ENCODE results near the gene TMEM204. TPM values are rescaled to one million over a fixed set of nuclear protein-coding genes. Genes with fewer than 3 reads are reported as not detected.

Gene TMEM204
- polyA plus RNA-seq, 1 donor from 2014 or later, result not detected

- Histone ChIP-seq H3K4me2 (ENCODE audit: low read length) (no peak overlapping the region), H3K27ac (ENCODE audit: low read length) (no peak overlapping the region), H3K4me3 (ENCODE audit: low read length) (no peak overlapping the region), H3K27me3 (ENCODE audit: insufficient read depth, low read depth, low read length) (no peaks in the 10 kb centered on the region), H3K79me2 (replicated peaks; ENCODE audit: insufficient read depth, low read length) (no peaks in the 10 kb centered on the region), H3K9me2 (ENCODE audit: insufficient read depth, low read length) (no peaks in the 10 kb centered on the region), H3K9ac (ENCODE audit: low read length) (no peak overlapping the region), H2AFZ (ENCODE audit: low read depth, low read length) (no peak overlapping the region), H4K20me1 (ENCODE audit: insufficient read depth) (no peaks in the 10 kb centered on the region), H3K36me3 (ENCODE audit: insufficient read depth, low read length) (no peaks in the 10 kb centered on the region), H3F3A (ENCODE audit: insufficient read depth, low read length, poor library complexity, severe bottlenecking) (no peaks in the 10 kb centered on the region), H3K9me3 (ENCODE audit: low read length) (no peaks in the 10 kb centered on the region)
- no peak for TF ChIP-seq TAF1 (IDR thresholded peaks at IDR 0.05; ENCODE audit: low read depth)
- no peak for TF ChIP-seq RAD21 (conservative IDR thresholded peaks at IDR 0.05)
- TF ChIP-seq SMC3 (conservative IDR thresholded peaks at IDR 0.05; ENCODE audit: poor library complexity), result no peak
- TF ChIP-seq EZH2 (IDR thresholded peaks at IDR 0.05; ENCODE audit: borderline replicate concordance, insufficient read depth, low read length, poor library complexity, severe bottlenecking), result no peak
- TF ChIP-seq, protein P1, sequence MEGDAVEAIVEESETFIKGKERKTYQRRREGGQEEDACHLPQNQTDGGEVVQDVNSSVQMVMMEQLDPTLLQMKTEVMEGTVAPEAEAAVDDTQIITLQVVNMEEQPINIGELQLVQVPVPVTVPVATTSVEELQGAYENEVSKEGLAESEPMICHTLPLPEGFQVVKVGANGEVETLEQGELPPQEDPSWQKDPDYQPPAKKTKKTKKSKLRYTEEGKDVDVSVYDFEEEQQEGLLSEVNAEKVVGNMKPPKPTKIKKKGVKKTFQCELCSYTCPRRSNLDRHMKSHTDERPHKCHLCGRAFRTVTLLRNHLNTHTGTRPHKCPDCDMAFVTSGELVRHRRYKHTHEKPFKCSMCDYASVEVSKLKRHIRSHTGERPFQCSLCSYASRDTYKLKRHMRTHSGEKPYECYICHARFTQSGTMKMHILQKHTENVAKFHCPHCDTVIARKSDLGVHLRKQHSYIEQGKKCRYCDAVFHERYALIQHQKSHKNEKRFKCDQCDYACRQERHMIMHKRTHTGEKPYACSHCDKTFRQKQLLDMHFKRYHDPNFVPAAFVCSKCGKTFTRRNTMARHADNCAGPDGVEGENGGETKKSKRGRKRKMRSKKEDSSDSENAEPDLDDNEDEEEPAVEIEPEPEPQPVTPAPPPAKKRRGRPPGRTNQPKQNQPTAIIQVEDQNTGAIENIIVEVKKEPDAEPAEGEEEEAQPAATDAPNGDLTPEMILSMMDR (IDR thresholded peaks at IDR 0.05; ENCODE audit: poor library complexity, severe bottlenecking), result no peak
- TF ChIP-seq REST (IDR thresholded peaks at IDR 0.05; ENCODE audit: borderline replicate concordance), result no peak
- no peak for TF ChIP-seq EP300 (conservative IDR thresholded peaks at IDR 0.05; ENCODE audit: poor library complexity, severe bottlenecking)
- no peak for TF ChIP-seq POLR2AphosphoS5 (IDR thresholded peaks at IDR 0.05)
- no peak for TF ChIP-seq MXI1 (conservative IDR thresholded peaks at IDR 0.05; ENCODE audit: poor library complexity, severe bottlenecking)
Measured at GRCh38 chr16:1539720-1540555, 6.5 kb downstream of the TMEM204 start.

DNA sequence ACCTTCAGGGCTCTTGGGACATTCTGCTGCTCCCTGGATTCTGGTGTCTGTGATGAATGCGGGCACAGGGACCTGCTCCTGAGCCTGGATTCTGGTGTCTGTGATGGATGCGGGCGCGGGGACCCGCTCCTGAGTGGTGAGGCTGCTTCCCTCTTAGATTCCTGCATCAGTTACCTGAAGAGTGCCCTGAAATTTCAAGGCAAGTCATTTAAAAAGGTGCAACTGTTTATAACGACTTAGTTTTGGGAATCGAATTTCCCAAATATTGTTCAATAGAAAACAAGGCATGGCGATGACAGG lies 7.0 kb downstream of the TMEM204 start:
- no peaks in the 10 kb centered on the region for H4K20me1 ChIP-seq (ENCODE audit: insufficient read depth)

More for the DNA sequence above, 7.0 kb downstream of the TMEM204 start:
- no peaks in the 10 kb centered on the region for H3F3A ChIP-seq (ENCODE audit: insufficient read depth, low read length, poor library complexity, severe bottlenecking)
- H3K27ac ChIP-seq (ENCODE audit: low read length), result no peak overlapping the region
- H3K9me2 ChIP-seq (ENCODE audit: insufficient read depth, low read length), result no peaks in the 10 kb centered on the region
- no peaks in the 10 kb centered on the region for H3K79me2 ChIP-seq (replicated peaks; ENCODE audit: insufficient read depth, low read length)
- no peak overlapping the region for H3K4me3 ChIP-seq (ENCODE audit: low read length)
- TF ChIP-seq SMC3 (conservative IDR thresholded peaks at IDR 0.05; ENCODE audit: poor library complexity), result no peak
- TF ChIP-seq POLR2AphosphoS5 (IDR thresholded peaks at IDR 0.05), result no peak
- TF ChIP-seq, protein P1 (IDR thresholded peaks at IDR 0.05; ENCODE audit: poor library complexity, severe bottlenecking), result no peak
- TF ChIP-seq EZH2 (IDR thresholded peaks at IDR 0.05; ENCODE audit: borderline replicate concordance, insufficient read depth, low read length, poor library complexity, severe bottlenecking), result no peak
- TF ChIP-seq EP300 (conservative IDR thresholded peaks at IDR 0.05; ENCODE audit: poor library complexity, severe bottlenecking), result no peak
- no peak for TF ChIP-seq TAF1 (IDR thresholded peaks at IDR 0.05; ENCODE audit: low read depth)
- no peak for TF ChIP-seq REST (IDR thresholded peaks at IDR 0.05; ENCODE audit: borderline replicate concordance)
- no peak for TF ChIP-seq RAD21 (conservative IDR thresholded peaks at IDR 0.05)
- TF ChIP-seq MXI1 (conservative IDR thresholded peaks at IDR 0.05; ENCODE audit: poor library complexity, severe bottlenecking), result no peak
- H2AFZ ChIP-seq (ENCODE audit: low read depth, low read length), result no peak overlapping the region
- H3K27me3 ChIP-seq (ENCODE audit: insufficient read depth, low read depth, low read length), result no peaks in the 10 kb centered on the region
- no peak overlapping the region for H3K9ac ChIP-seq (ENCODE audit: low read length)
- H3K9me3 ChIP-seq (ENCODE audit: low read length), result no peaks in the 10 kb centered on the region
- H3K4me2 ChIP-seq (ENCODE audit: low read length), result no peak overlapping the region
- no peaks in the 10 kb centered on the region for H3K36me3 ChIP-seq (ENCODE audit: insufficient read depth, low read length)

Data from neural cell (in vitro differentiated cells).